ENCODE results near the gene RELB. TPM values are rescaled to one million over a fixed set of nuclear protein-coding genes. Genes with fewer than 3 reads are reported as not detected.

Gene RELB
- total and polyA plus RNA-seq, 2 donors from 2014 or later, result 10.3 to 30.6 TPM

DNA sequence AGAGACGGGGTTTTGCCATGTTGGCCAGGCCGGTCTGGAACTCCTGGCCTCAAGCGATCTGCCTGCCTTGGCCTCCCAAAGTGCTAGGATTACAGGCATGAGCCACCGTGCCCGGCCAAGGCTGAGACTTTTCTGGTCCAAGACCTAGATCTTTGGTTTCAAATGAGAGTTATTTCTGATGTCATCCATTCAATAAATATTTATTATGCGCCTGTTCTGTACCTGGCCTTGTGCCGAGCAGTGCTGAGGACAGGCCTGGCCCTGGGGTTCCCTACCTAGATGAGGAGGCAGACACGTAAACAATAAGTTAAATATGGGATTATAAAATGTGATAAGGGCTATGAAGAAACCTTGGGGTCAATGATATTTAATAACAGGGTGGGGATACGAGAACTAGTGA lies 4.5 kb downstream of the RELB start:
- no peak for FAIRE-seq
- Histone ChIP-seq H3K36me3 (ENCODE audit: control insufficient read depth in 2 of 3, insufficient read depth in 3 of 3, low read length in 3 of 3) (no peaks in the 10 kb centered on the region), H3K4me3 (ENCODE audit: low read length in 3 of 3) (no peak overlapping the region), H3K9me3 (ENCODE audit: control insufficient read depth in 2 of 3, insufficient read depth in 1 of 3, low read length in 3 of 3) (no peaks in the 10 kb centered on the region), H3K27me3 (ENCODE audit: control insufficient read depth, insufficient read depth, low read length) (no peaks in the 10 kb centered on the region), H3K4me1 (ENCODE audit: control insufficient read depth in 2 of 3, insufficient read depth in 2 of 3, low read depth in 1 of 3, low read length in 3 of 3) (peaks cover 0 to 5% (median 4%) of the 10 kb centered on the region in 3 donors), H3K9ac (ENCODE audit: low read length in 3 of 3) (no peak overlapping the region), H3K27ac (ENCODE audit: low read depth in 2 of 2, low read length in 2 of 2) (no peak overlapping the region)
- TF ChIP-seq, protein P1, sequence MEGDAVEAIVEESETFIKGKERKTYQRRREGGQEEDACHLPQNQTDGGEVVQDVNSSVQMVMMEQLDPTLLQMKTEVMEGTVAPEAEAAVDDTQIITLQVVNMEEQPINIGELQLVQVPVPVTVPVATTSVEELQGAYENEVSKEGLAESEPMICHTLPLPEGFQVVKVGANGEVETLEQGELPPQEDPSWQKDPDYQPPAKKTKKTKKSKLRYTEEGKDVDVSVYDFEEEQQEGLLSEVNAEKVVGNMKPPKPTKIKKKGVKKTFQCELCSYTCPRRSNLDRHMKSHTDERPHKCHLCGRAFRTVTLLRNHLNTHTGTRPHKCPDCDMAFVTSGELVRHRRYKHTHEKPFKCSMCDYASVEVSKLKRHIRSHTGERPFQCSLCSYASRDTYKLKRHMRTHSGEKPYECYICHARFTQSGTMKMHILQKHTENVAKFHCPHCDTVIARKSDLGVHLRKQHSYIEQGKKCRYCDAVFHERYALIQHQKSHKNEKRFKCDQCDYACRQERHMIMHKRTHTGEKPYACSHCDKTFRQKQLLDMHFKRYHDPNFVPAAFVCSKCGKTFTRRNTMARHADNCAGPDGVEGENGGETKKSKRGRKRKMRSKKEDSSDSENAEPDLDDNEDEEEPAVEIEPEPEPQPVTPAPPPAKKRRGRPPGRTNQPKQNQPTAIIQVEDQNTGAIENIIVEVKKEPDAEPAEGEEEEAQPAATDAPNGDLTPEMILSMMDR (IDR thresholded peaks at IDR 0.05; ENCODE audit: borderline replicate concordance, extremely low read depth, insufficient read depth), result no peak
- no peak for DNase-seq
- intact Hi-C loops (cut with DNase I), result no loop called here

DNA sequence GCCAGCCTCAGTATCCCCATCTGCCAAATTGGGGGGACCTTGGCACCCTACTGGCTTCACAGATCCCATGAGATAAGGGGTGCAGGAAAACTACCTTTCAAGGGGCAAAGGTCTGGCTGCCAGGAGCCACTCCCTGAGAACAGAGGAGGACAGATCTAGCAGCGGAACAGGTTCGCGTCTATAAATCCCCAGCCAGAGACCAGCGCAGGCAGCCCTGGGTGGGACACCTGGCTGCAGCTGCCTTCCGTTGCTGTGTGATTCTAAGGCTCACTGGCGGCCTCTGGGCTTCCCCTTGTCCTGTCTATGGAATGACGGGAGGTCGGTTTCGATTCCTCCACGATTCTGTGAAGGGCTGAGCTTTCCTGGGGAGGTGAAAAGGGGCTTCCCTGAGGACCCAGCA lies 7.3 kb downstream of the RELB start:
- H3K36me3 ChIP-seq (ENCODE audit: control insufficient read depth in 2 of 3, insufficient read depth in 3 of 3, low read length in 3 of 3), result no peaks in the 10 kb centered on the region
- TF ChIP-seq, protein P1 (IDR thresholded peaks at IDR 0.05; ENCODE audit: borderline replicate concordance, extremely low read depth, insufficient read depth), result no peak
- H3K27ac ChIP-seq (ENCODE audit: low read depth in 2 of 2, low read length in 2 of 2), result no peak overlapping the region
- H3K4me3 ChIP-seq (ENCODE audit: low read length in 3 of 3), result no peak overlapping the region
- no peaks in the 10 kb centered on the region for H3K27me3 ChIP-seq (ENCODE audit: control insufficient read depth, insufficient read depth, low read length)
- H3K9ac ChIP-seq (ENCODE audit: low read length in 3 of 3), result no peak overlapping the region
- no peaks in the 10 kb centered on the region for H3K9me3 ChIP-seq (ENCODE audit: control insufficient read depth in 2 of 3, insufficient read depth in 1 of 3, low read length in 3 of 3)
- intact Hi-C loops (cut with DNase I), result no loop called here
- H3K4me1 ChIP-seq (ENCODE audit: control insufficient read depth in 2 of 3, insufficient read depth in 2 of 3, low read depth in 1 of 3, low read length in 3 of 3), result no peaks in the 10 kb centered on the region
- DNase-seq (no peak), FAIRE-seq (no peak)

DNA sequence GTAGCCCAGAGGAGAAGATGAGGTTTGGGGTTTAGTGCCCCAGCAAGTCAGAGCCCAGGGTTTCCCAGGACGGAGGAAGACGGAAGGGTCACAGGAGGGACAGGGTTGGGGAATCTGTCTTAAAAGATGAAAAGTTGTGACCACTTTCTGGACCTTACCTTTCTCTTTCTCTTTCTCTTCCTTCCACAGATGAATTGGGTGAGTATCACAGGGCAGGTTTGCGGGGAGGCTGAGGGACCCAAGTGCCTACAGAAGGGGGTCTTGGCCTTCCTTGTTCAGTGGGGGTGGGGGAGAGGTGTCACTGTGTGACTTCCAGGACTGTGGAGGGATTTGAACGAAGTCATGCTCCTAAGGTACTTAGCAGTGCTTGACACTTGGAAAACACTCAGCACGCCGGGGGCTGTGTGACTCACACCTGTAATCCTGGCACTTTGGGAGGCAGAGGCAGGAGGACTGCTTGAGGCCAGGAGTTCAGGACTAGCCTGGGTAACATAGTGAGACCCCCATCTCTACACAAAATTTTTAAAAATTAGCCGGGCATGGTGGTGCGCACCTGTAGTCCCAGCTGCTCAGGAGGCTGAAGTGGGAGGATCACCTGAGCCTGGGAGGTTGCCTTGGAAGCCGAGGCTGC lies 8.5 kb downstream of the RELB start:
- Histone ChIP-seq H3K36me3 (ENCODE audit: control insufficient read depth in 2 of 3, insufficient read depth in 3 of 3, low read length in 3 of 3) (no peaks in the 10 kb centered on the region), H3K9ac (ENCODE audit: low read length in 3 of 3) (no peak overlapping the region), H3K9me3 (ENCODE audit: control insufficient read depth in 2 of 3, insufficient read depth in 1 of 3, low read length in 3 of 3) (no peaks in the 10 kb centered on the region), H3K27me3 (ENCODE audit: control insufficient read depth, insufficient read depth, low read length) (no peaks in the 10 kb centered on the region), H3K4me1 (ENCODE audit: control insufficient read depth in 2 of 3, insufficient read depth in 2 of 3, low read depth in 1 of 3, low read length in 3 of 3) (no peaks in the 10 kb centered on the region), H3K27ac (ENCODE audit: low read depth in 2 of 2, low read length in 2 of 2) (no peak overlapping the region), H3K4me3 (ENCODE audit: low read length in 3 of 3) (no peak overlapping the region)
- FAIRE-seq (no peak), DNase-seq (no peak)
- intact Hi-C loops (cut with DNase I), result no loop called here
- TF ChIP-seq, protein P1 (IDR thresholded peaks at IDR 0.05; ENCODE audit: borderline replicate concordance, extremely low read depth, insufficient read depth), result no peak

DNA sequence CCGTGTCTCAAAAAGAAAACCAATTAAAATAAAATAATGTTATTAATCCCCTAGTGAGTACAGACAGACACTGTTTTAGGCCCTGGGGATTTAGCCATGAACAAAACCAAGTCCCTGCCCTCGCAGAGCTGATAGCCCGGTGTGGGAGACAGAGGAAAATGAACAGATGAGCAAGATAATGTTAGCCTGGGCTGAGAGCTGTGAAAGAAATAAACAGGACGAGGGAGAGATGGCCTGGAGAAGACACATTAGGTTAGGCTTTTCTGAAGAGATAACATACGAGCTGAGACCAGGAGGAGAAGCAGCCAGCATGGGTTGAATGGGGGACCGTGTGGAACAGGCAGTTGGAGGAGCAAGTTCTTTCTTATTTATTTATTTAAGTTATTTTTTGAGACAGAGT lies 9.0 kb downstream of the RELB start:
- Histone ChIP-seq H3K4me1 (ENCODE audit: control insufficient read depth in 2 of 3, insufficient read depth in 2 of 3, low read depth in 1 of 3, low read length in 3 of 3) (no peaks in the 10 kb centered on the region), H3K9ac (ENCODE audit: low read length in 3 of 3) (no peak overlapping the region), H3K4me3 (ENCODE audit: low read length in 3 of 3) (no peak overlapping the region), H3K36me3 (ENCODE audit: control insufficient read depth in 2 of 3, insufficient read depth in 3 of 3, low read length in 3 of 3) (peaks cover 0 to 1% (median 0%) of the 10 kb centered on the region in 3 donors), H3K9me3 (ENCODE audit: control insufficient read depth in 2 of 3, insufficient read depth in 1 of 3, low read length in 3 of 3) (no peaks in the 10 kb centered on the region), H3K27me3 (ENCODE audit: control insufficient read depth, insufficient read depth, low read length) (no peaks in the 10 kb centered on the region), H3K27ac (ENCODE audit: low read depth in 2 of 2, low read length in 2 of 2) (no peak overlapping the region)
- intact Hi-C loops (cut with DNase I), result no loop called here
- TF ChIP-seq, protein P1 (IDR thresholded peaks at IDR 0.05; ENCODE audit: borderline replicate concordance, extremely low read depth, insufficient read depth), result no peak
- DNase-seq (no peak), FAIRE-seq (no peak)

All from kidney (tissue), 14 donors.